HG03095 (cell line): ENCODE results near the gene SLC12A9.
"Not testable (repeated sequence)": the region's sequence is repeated elsewhere in the genome, so short reads cannot be mapped to it uniquely, and the experiment has no call there.

Source experiments
- ATAC-seq: cut with Tn5 transposase; IDR thresholded peaks from one replicate; pipeline ENCODE4 v1.9.1; 2021; ENCODE audit warnings: moderate library complexity; ENCODE audit not compliant: unreplicated experiment

The SLC12A9 gene

GRCh38 chr7:100894860-100895700 lies 42.6 kb downstream of the SLC12A9 start:
- no peak for ATAC-seq

GRCh38 chr7:100895701-100895955 lies 43.1 kb downstream of the SLC12A9 start, which contains the start of gene ACHE:
Gene ACHE (minus strand): TSS chr7:100895888. CDS start chr7:100894232, 1,656 bp downstream.
- ATAC-seq, result no peak

- no peak for ATAC-seq
Measured at GRCh38 chr7:100895956-100896731, 43.6 kb downstream of the SLC12A9 start.

GRCh38 chr7:100896732-100897608 lies 44.5 kb downstream of the SLC12A9 start:
- no peak for ATAC-seq

GRCh38 chr7:100897772-100898454 lies 45.4 kb downstream of the SLC12A9 start:
- no peak for ATAC-seq

GRCh38 chr7:100899432-100899831 lies 46.9 kb downstream of the SLC12A9 start:
- ATAC-seq, result no peak

- ATAC-seq, result no peak
Measured at GRCh38 chr7:100900978-100901377, 48.5 kb downstream of the SLC12A9 start.

GRCh38 chr7:100901921-100902332 lies 49.4 kb downstream of the SLC12A9 start:
- no peak for ATAC-seq

- no peak for ATAC-seq
Measured at GRCh38 chr7:100902638-100903037, 50.1 kb downstream of the SLC12A9 start.

GRCh38 chr7:100908512-100908911 lies 56.0 kb downstream of the SLC12A9 start:
- ATAC-seq, result no peak

GRCh38 chr7:100910443-100910842 lies 57.9 kb downstream of the SLC12A9 start:
- not testable (repeated sequence) for ATAC-seq

- ATAC-seq, result no peak
Measured at GRCh38 chr7:100911484-100911883, 59.0 kb downstream of the SLC12A9 start.

- no peak for ATAC-seq
Measured at GRCh38 chr7:100914208-100914878, 61.8 kb downstream of the SLC12A9 start.

GRCh38 chr7:100914879-100915447 lies 62.5 kb downstream of the SLC12A9 start:
- no peak for ATAC-seq
